IMR-90 (cell line): Measurements from ENCODE around the gene MAGI1. TPM values are rescaled to one million over a fixed set of nuclear protein-coding genes. Genes with fewer than 3 reads are reported as not detected.

ENCODE experiments used
- ATAC-seq: fragments of 200-7000 bp; cut with Tn5 transposase; 2 replicates; pipeline ENCODE4 v1.9.1; 2020; ENCODE audit warnings: low read depth, mild to moderate bottlenecking, moderate library complexity
- BruUV-seq: library from RNA; stranded (reverse); fragments of 400-500 nt; replicated peaks from 2 replicates; lab custom pipeline; 2021; lab: Mats Ljungman, UMichigan
- CTCF ChIA-PET: fragments of 300-600 bp; formaldehyde crosslinking; extraction: SDS; loops from one replicate; lab custom pipeline; 2021; ENCODE audit warnings: antibody characterized with exemption; lab: Yijun Ruan, JAX
- POLR2A ChIA-PET: fragments of 300-600 bp; sonication (Branson Sonifier 250); formaldehyde crosslinking; loops from one replicate; lab custom pipeline; 2022; ENCODE audit warnings: antibody characterized with exemption; ENCODE audit not compliant: unreplicated experiment; lab: Charles Lee
- DNase-seq: peaks from one replicate; pipeline ENCODE4 v3.0.0; 2013
- H2AFZ ChIP-seq: replicated peaks from 2 replicates; pipeline ENCODE3; 2013; ENCODE audit warnings: low read length, mild to moderate bottlenecking; ENCODE audit not compliant: poor library complexity
- H2AK5ac ChIP-seq: 2 replicates; pipeline ENCODE4 v1.6.1; 2013; ENCODE audit warnings: low read depth, low read length, inconsistent platforms
- H2AK9ac ChIP-seq: replicated peaks from 2 replicates; pipeline ENCODE3; 2013; ENCODE audit warnings: mild to moderate bottlenecking, low read depth, low read length, moderate library complexity; ENCODE audit not compliant: poor library complexity
- H2BK120ac ChIP-seq: 2 replicates; pipeline ENCODE4 v1.6.1; 2013; ENCODE audit warnings: low read depth, low read length, inconsistent platforms
- H2BK15ac ChIP-seq: 3 replicates; pipeline ENCODE4 v1.6.1; 2013; ENCODE audit warnings: low read depth, low read length, inconsistent platforms
- H2BK20ac ChIP-seq: 2 replicates; pipeline ENCODE4 v1.6.1; 2013; ENCODE audit warnings: low read depth, mild to moderate bottlenecking, inconsistent platforms, low read length, moderate library complexity
- H2BK5ac ChIP-seq: 2 replicates; pipeline ENCODE4 v1.6.1; 2013; ENCODE audit warnings: mild to moderate bottlenecking, low read depth, low read length, inconsistent platforms; ENCODE audit not compliant: poor library complexity, severe bottlenecking
- H3K14ac ChIP-seq: replicated peaks from 2 replicates; pipeline ENCODE4 v1.6.1; 2013; ENCODE audit warnings: low read depth, low read length, inconsistent platforms
- H3K18ac ChIP-seq: 2 replicates; pipeline ENCODE4 v1.6.1; 2013; ENCODE audit warnings: low read depth, low read length, control low read depth
- H3K23ac ChIP-seq: 2 replicates; pipeline ENCODE4 v1.6.1; 2013; ENCODE audit warnings: low read depth, low read length, inconsistent platforms
- H3K27ac ChIP-seq: 2 replicates; pipeline ENCODE4 v1.5.1; 2013; ENCODE audit warnings: mild to moderate bottlenecking, control low read depth, low read length; ENCODE audit not compliant: insufficient read depth
- H3K27me3 ChIP-seq: 2 replicates; pipeline ENCODE4 v1.6.1; 2013; ENCODE audit warnings: low read length; ENCODE audit not compliant: control insufficient read depth, insufficient read depth
- H3K36me3 ChIP-seq: 2 replicates; pipeline ENCODE4 v1.6.1; 2013; ENCODE audit warnings: low read length, mixed read lengths; ENCODE audit not compliant: control insufficient read depth, insufficient read depth
- H3K4ac ChIP-seq: 2 replicates; pipeline ENCODE4 v1.6.1; 2013; ENCODE audit warnings: low read depth, low read length, inconsistent platforms
- H3K4me1 ChIP-seq: 2 replicates; pipeline ENCODE4 v1.6.1; 2013; ENCODE audit warnings: low read length, mixed read lengths; ENCODE audit not compliant: control insufficient read depth, insufficient read depth
- H3K4me2 ChIP-seq: 2 replicates; pipeline ENCODE4 v1.6.1; 2013; ENCODE audit warnings: low read depth, mild to moderate bottlenecking, control low read depth, low read length, moderate library complexity
- H3K4me3 ChIP-seq: 2 replicates; pipeline ENCODE4 v1.5.1; 2013; ENCODE audit warnings: low read depth, mild to moderate bottlenecking, control low read depth, low read length, moderate library complexity; ENCODE audit not compliant: insufficient read depth
- H3K56ac ChIP-seq: 2 replicates; pipeline ENCODE4 v1.6.1; 2013; ENCODE audit warnings: low read length, inconsistent platforms; ENCODE audit not compliant: insufficient read depth; ENCODE audit errors: extremely low read depth
- H3K79me1 ChIP-seq, 2 experiments: 2 replicates each; pipeline ENCODE4 v1.6.1; 2013; ENCODE audit warnings: low read length in 2 of 2, inconsistent platforms in 1 of 2, low read depth in 1 of 2
- H3K9ac ChIP-seq: 2 replicates; pipeline ENCODE4 v1.6.1; 2013; ENCODE audit warnings: low read depth, low read length, control low read depth
- H3K9me1 ChIP-seq: 2 replicates; pipeline ENCODE4 v1.6.1; 2013; ENCODE audit warnings: low read length, inconsistent platforms; ENCODE audit not compliant: insufficient read depth
- H3K9me3 ChIP-seq: 2 replicates; pipeline ENCODE4 v1.6.1; 2013; ENCODE audit warnings: low read length; ENCODE audit not compliant: control insufficient read depth, insufficient read depth
- H4K20me1 ChIP-seq: 2 replicates; pipeline ENCODE4 v1.6.1; 2013; ENCODE audit warnings: low read length, inconsistent platforms; ENCODE audit not compliant: insufficient read depth
- H4K5ac ChIP-seq: 2 replicates; pipeline ENCODE4 v1.6.1; 2013; ENCODE audit warnings: mild to moderate bottlenecking, low read depth, low read length, control low read depth
- H4K8ac ChIP-seq, 2 experiments: 2 replicates each; pipeline ENCODE4 v1.6.1; 2013; ENCODE audit warnings: low read depth in 2 of 2, low read length in 2 of 2, control low read depth in 1 of 2, inconsistent platforms in 1 of 2
- H4K91ac ChIP-seq: 2 replicates; pipeline ENCODE4 v1.6.1; 2013; ENCODE audit warnings: low read depth, low read length, inconsistent platforms; ENCODE audit not compliant: insufficient read depth
- CEBPB ChIP-seq: IDR thresholded peaks from 2 replicates; pipeline ENCODE4 v1.6.1; 2012; ENCODE audit warnings: low read depth, low read length, improper control_type of control experiment
- CHD1 ChIP-seq: IDR thresholded peaks from 2 replicates; pipeline ENCODE4 v1.6.1; 2012; ENCODE audit warnings: low read depth, low read length, improper control_type of control experiment
- FOS ChIP-seq: fragments of 150-350 bp; IDR thresholded peaks from 2 replicates; pipeline ENCODE4 v1.6.1; 2016; ENCODE audit warnings: low read depth, low read length
- MAFK ChIP-seq: IDR thresholded peaks from 2 replicates; pipeline ENCODE4 v1.6.1; 2012; ENCODE audit warnings: low read depth, low read length, improper control_type of control experiment
- MAZ ChIP-seq: IDR thresholded peaks from 2 replicates; pipeline ENCODE4 v1.6.1; 2012; ENCODE audit warnings: low read depth, mild to moderate bottlenecking, low read length, improper control_type of control experiment, moderate library complexity, borderline replicate concordance
- MXI1 ChIP-seq: IDR thresholded peaks from 2 replicates; pipeline ENCODE4 v1.6.1; 2012; ENCODE audit warnings: low read depth, mild to moderate bottlenecking, low read length, moderate library complexity, borderline replicate concordance
- NFE2L2 ChIP-seq: fragments of 150-350 bp; IDR thresholded peaks from 2 replicates; pipeline ENCODE4 v1.6.1; 2016; ENCODE audit warnings: low read depth, mild to moderate bottlenecking, low read length
- POLR2A ChIP-seq: IDR thresholded peaks from 2 replicates; pipeline ENCODE4 v1.6.1; 2012; ENCODE audit warnings: mild to moderate bottlenecking, low read depth, low read length
- RAD21 ChIP-seq: IDR thresholded peaks from 2 replicates; pipeline ENCODE4 v1.6.1; 2012; ENCODE audit warnings: low read length, improper control_type of control experiment
- RCOR1 ChIP-seq: IDR thresholded peaks from 2 replicates; pipeline ENCODE4 v1.6.1; 2012; ENCODE audit warnings: mild to moderate bottlenecking, low read length, improper control_type of control experiment; ENCODE audit not compliant: insufficient replicate concordance
- RFX5 ChIP-seq: IDR thresholded peaks from 2 replicates; pipeline ENCODE4 v1.8.0; 2012; ENCODE audit warnings: low read depth, mild to moderate bottlenecking, low read length, moderate library complexity
- SMC3 ChIP-seq: fragments of 150-350 bp; IDR thresholded peaks from 2 replicates; pipeline ENCODE4 v1.6.1; 2016; ENCODE audit warnings: low read depth, mild to moderate bottlenecking, antibody characterized with exemption, low read length, moderate library complexity
- USF2 ChIP-seq: fragments of 150-350 bp; IDR thresholded peaks from 2 replicates; pipeline ENCODE4 v1.6.1; 2017; ENCODE audit warnings: mild to moderate bottlenecking, antibody characterized with exemption, low read length, low read depth
- WGBS, 2 experiments: methylation state at CpG; one replicate each; pipeline versions ENCODE4 v1.1.5 to v1.1.7; 2013; ENCODE audit warnings: missing lambda C conversion rate in 2 of 2; ENCODE audit not compliant: insufficient read length in 1 of 2; ENCODE audit errors: extremely low coverage in 2 of 2; 5-methylcytosine and 5-hydroxymethylcytosine counted together
- dilution Hi-C: fragments of 300-500 bp; cut with HindIII; formaldehyde crosslinking; loops from one replicate; pipeline ENCODE4 v1.14.3; 2018; ENCODE audit warnings: low sequenced_read_pairs; ENCODE audit not compliant: unreplicated experiment
- in situ Hi-C: fragments of 300-500 bp; cut with MboI; formaldehyde crosslinking; loops from 3 replicates; pipeline ENCODE4 v1.14.3; 2019; ENCODE audit warnings: low sequenced_read_pairs, inconsistent platforms, mixed read lengths
- intact Hi-C: fragments of 100-400 bp; cut with micrococcal nuclease; formaldehyde crosslinking; loops from 2 replicates; pipeline ENCODE4 v1.10.0; 2022
- polyA plus RNA-seq, 3 experiments: library from polyadenylated mRNA; depleted of rRNA; stranded (reverse); fragments of >200 nt; gene quantifications; 2 replicates each; pipeline ENCODE4 v1.2.3, GENCODE V29; 2012; ENCODE audit warnings: low replicate concordance in 1 of 3
- total RNA-seq: library from RNA; depleted of rRNA; stranded (reverse); fragments of >200 nt; gene quantifications from 2 replicates; pipeline ENCODE4 v1.2.3, GENCODE V29; 2012
- TF ChIP-seq, protein P1 (sequence below): fragments of 150-350 bp; IDR thresholded peaks from 2 replicates; pipeline ENCODE4 v1.6.1; 2016; ENCODE audit warnings: low read depth, mild to moderate bottlenecking, low read length, moderate library complexity, borderline replicate concordance
- TF ChIP-seq, protein P2 (sequence below): conservative IDR thresholded peaks from 2 replicates; pipeline ENCODE4 v1.5.1; 2012; ENCODE audit warnings: mild to moderate bottlenecking, low read depth, low read length, improper control_type of control experiment

Gene MAGI1
- total and polyA plus RNA-seq, 2 of the 4 experiments (the other 2 are of a cell fraction), result 14.5 to 24.2 TPM

GRCh38 chr3:65314916-65315315, 723.8 kb downstream of the MAGI1 start:
- no peak for ATAC-seq
- Histone ChIP-seq H4K5ac (no peak overlapping the region), H2AK5ac (no peak overlapping the region), H2BK120ac (no peak overlapping the region), H3K9ac (no peak overlapping the region), H4K20me1 (no peaks in the 10 kb centered on the region), H3K9me1 (no peaks in the 10 kb centered on the region; the same call in 1 of the 2 replicates), H3K27me3 (peaks cover 10% of the 10 kb centered on the region), H3K4me1 (no peaks in the 10 kb centered on the region), H3K23ac (no peak overlapping the region), H3K14ac (no peak overlapping the region), H2BK15ac (no peak overlapping the region), H3K4me2 (no peak overlapping the region), H3K4me3 (no peak overlapping the region), H3K56ac (no peak overlapping the region), H2BK5ac (no peak overlapping the region), H3K4ac (no peak overlapping the region), H4K8ac (no peak overlapping the region), H3K27ac (no peak overlapping the region), H3K9me3 (0 out of 2 replicates have a peak, but pooled peaks cover 2% of the 10 kb centered on the region), H2AK9ac (no peak overlapping the region), H2AFZ (no peak overlapping the region), H3K79me1 (no peaks in the 10 kb centered on the region), H4K91ac (no peak overlapping the region), H2BK20ac (no peak overlapping the region), H3K18ac (no peak overlapping the region), H3K36me3 (no peaks in the 10 kb centered on the region)
- POLR2A ChIA-PET, result no interaction called here
- no peak for DNase-seq
- CTCF ChIA-PET, result no interaction called here
- TF ChIP-seq RAD21 (no peak), RCOR1 (no peak), RFX5 (no peak), POLR2A (no peak), USF2 (no peak), MXI1 (no peak), CHD1 (no peak), MAZ (no peak), CEBPB (no peak), NFE2L2 (no peak), FOS (no peak), SMC3 (no peak), MAFK (no peak)
- TF ChIP-seq, protein P1, sequence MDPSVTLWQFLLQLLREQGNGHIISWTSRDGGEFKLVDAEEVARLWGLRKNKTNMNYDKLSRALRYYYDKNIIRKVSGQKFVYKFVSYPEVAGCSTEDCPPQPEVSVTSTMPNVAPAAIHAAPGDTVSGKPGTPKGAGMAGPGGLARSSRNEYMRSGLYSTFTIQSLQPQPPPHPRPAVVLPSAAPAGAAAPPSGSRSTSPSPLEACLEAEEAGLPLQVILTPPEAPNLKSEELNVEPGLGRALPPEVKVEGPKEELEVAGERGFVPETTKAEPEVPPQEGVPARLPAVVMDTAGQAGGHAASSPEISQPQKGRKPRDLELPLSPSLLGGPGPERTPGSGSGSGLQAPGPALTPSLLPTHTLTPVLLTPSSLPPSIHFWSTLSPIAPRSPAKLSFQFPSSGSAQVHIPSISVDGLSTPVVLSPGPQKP, result no peak
- TF ChIP-seq, protein P2, sequence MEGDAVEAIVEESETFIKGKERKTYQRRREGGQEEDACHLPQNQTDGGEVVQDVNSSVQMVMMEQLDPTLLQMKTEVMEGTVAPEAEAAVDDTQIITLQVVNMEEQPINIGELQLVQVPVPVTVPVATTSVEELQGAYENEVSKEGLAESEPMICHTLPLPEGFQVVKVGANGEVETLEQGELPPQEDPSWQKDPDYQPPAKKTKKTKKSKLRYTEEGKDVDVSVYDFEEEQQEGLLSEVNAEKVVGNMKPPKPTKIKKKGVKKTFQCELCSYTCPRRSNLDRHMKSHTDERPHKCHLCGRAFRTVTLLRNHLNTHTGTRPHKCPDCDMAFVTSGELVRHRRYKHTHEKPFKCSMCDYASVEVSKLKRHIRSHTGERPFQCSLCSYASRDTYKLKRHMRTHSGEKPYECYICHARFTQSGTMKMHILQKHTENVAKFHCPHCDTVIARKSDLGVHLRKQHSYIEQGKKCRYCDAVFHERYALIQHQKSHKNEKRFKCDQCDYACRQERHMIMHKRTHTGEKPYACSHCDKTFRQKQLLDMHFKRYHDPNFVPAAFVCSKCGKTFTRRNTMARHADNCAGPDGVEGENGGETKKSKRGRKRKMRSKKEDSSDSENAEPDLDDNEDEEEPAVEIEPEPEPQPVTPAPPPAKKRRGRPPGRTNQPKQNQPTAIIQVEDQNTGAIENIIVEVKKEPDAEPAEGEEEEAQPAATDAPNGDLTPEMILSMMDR, result no peak
- in situ Hi-C loops (no loop called here), dilution Hi-C loops (no loop called here), intact Hi-C loops (no loop called here)
- no CpG with 5 or more reads among the region's 1 CpG for WGBS, 2 experiments
- BruUV-seq, result no TSS peak
